Stimulated activated CD4-positive, alpha-beta T cell treated with anti-CD3 and anti-CD28 coated beads, Interleukin-2, amount 100 ng/mL, for 4 hours (primary cell): ENCODE results near the gene STX3.
"Not testable (repeated sequence)": the region's sequence is repeated elsewhere in the genome, so short reads cannot be mapped to it uniquely, and the experiment has no call there.

ENCODE experiments used
- DNase-seq: peaks from one replicate; pipeline ENCODE4 v3.0.0-alpha.2; 2020; ENCODE audit warnings: low read depth

The STX3 gene

DNA sequence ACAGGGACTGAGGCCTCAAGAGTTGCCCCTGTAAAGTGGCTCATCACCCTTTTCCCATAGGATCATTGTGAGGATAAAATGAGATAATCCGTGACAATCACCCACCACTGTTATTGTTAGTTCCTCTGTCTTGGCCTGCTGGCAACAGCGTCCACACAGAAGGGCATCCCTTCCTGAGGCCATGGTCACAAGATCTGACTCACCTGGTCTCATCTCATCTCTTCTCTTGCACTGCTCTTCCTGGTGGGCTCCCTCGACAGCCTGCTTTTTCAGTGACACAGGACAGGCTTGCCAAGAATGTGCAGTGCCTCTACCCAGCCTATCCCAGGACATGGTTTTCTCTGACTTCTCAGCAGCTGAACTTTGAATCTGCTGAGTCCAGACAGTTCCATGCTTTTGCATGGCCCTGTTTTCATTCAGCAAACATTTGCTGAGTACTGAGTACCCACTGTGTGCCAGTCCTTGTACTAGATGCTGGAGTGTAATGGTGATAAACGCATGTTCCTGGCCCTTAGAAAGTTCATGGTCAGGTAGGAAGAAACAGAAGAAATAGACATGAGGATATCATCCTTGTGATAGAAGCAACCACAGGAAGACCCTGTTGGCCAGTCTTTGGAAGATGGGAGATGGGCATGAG, 3.3 kb downstream of the STX3 start:
- DNase-seq: no peak

- DNase-seq: no peak
Measured at GRCh38 chr11:59759900-59760299, 4.7 kb downstream of the STX3 start.

GRCh38 chr11:59760771-59761170, 5.6 kb downstream of the STX3 start:
- DNase-seq: no peak

GRCh38 chr11:59761993-59762392, 6.8 kb downstream of the STX3 start:
- no peak for DNase-seq

GRCh38 chr11:59765068-59765735, 10.0 kb downstream of the STX3 start:
- no peak for DNase-seq

DNA sequence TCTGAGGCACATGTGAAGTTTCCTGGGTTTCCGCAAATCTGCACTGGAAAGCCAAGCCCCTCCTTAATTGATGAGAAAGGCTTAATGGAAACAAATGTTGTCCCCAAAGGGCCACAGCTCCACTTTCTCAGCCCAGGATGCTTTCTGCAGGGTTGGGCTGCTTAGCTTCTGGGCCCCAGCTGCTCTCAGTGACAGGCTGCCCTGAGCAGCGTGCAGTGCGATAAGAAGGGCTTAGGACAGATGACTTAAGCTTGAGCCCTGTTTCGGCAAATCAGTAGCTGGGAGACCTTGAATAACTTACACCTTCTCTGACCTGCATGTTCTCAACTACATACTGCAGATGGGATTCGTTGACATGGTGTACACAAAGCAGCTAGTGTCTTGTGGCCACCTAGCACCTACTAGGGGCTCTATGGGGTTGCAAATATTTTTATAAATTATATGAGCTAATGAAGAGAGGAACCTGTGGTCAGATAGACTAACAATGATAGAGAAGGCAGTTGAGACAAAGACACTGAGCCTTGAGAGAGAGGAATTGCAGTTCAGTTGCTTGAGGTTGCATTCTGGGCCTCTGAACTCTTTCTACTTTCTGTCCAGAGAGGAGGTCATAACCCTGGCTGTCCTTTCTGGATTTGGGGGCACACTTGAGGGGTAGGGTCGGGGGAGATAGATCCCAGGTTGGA, 11.5 kb downstream of the STX3 start:
- no peak for DNase-seq

DNA sequence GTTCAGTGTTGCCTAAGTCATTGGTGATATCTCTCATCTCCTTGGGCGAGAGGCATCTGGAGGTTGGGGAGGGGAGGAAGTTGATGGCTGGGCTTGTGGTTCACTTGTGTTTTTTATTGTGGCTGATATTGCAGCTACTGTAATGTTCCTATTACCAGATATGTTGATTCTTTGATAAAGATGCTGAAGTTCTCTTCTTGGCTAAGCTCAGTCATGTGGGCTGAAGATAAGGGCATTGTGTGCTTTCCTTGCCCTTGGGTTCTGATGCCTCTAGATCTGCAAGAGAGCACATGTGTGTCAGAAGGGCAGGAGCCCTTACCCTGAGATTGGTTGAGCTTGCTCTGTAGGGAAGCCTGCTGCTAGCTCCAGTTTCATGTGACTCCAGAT, 12.0 kb downstream of the STX3 start:
- DNase-seq: no peak

GRCh38 chr11:59769111-59769510, 13.9 kb downstream of the STX3 start:
- DNase-seq: no peak

DNA sequence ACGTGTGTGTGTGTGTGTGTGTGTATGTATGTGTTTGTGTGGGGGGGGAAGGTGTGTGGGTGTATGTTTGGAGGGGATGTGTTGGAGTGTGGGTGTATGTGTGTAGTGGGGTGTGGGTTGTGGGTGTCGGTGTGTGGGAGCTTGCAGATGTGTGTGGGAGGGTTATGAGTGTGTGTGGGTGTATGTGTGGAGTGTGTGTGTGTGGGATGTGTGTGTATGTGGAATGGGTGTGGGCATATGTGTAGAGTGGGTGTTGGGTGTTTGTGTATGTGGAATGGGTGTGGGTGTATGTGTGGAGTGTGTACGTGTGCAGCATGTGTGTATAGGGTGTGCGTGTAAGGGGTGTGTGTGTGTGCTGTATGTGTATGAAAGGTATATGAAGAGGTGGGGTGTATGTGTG, 14.7 kb downstream of the STX3 start:
- DNase-seq: no peak

GRCh38 chr11:59770319-59770718, 15.1 kb downstream of the STX3 start:
- DNase-seq: no peak

GRCh38 chr11:59770869-59771268, 15.7 kb downstream of the STX3 start:
- no peak for DNase-seq

- DNase-seq: no peak
Measured at GRCh38 chr11:59771605-59772004, 16.4 kb downstream of the STX3 start.

DNA sequence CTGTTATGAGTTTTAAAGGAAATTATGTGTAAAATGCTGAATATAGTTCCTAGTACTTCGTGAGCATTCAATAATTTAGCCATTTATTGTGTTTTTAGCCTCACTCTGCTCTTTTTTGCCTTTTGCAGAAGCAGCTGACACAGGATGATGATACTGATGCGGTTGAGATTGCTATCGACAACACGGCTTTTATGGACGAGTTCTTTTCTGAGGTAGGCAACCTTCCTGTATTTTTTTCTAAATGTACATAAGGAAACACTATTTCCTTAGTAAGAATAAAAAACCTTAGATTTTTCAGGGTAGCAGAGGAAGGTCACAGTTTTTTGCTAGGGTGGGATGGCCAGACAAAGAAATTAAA, 17.9 kb downstream of the STX3 start:
- DNase-seq: no peak

- no peak for DNase-seq
Measured at GRCh38 chr11:59776210-59777066, 21.3 kb downstream of the STX3 start.

- no peak for DNase-seq
Measured at GRCh38 chr11:59777104-59777503, 21.9 kb downstream of the STX3 start.

DNA sequence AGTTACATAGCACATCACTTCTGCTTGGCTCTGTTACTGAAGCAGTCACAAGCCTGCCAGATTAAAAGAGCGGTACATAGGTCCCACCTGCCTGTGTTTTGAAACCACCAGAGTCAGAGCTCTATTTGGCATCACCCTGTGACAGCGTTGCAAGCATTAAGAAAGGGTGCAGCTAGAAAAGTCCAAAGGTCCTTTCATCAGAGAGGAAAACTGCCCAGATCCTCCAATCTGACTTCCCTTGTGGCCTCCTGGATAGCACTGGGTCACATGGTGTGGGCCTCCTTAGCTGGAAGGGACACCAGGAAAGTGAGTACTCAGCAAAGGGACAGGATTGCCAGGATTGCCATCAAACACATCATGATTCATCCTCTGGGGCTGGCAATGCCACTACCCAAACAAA, 22.9 kb downstream of the STX3 start:
- DNase-seq: no peak

DNA sequence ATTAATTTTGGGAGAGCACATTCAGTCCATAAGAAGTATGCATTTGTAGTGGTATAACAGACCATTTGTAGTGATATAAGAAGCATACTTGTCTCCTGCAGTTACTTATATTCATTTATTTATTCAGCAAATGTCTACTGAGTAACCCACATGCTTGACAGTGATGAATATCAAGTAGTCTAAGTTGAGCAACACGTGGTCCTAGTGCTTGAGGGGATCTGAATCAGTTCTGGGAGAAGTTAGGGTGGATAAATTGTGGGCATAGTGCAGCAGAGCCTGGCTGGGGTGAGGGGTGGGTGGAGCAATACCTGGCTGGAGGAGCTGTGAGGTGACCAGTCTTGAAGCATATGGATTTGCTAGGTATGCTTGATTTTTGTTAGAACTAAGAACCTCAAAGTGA, 24.3 kb downstream of the STX3 start:
- DNase-seq: no peak

GRCh38 chr11:59782080-59782479, 26.9 kb downstream of the STX3 start:
- DNase-seq: no peak

DNA sequence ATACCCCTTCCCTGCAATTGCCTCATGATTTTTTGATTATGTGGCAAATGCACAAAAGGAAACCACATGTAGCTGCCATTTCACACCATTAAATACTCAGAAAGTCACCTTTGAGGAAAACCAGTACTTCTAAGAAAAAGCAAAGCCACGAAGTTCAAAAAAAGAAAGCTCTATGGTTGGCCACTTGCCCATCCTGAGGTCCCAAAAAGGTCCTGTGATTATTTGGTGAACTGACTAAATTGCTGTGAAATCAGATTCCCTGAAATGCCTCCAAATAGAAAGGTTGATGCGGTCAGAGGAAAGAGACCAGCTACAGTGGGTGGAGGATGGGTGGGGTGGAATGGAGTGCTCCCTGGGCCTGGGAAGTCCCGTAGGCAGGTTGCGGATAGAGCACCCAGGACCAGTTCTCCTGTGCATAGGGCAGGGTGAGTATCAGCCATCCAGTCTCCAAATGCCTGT, 28.5 kb downstream of the STX3 start:
- no peak for DNase-seq

- not testable (repeated sequence) for DNase-seq
Measured at GRCh38 chr11:59784441-59784840, 29.3 kb downstream of the STX3 start.

DNA sequence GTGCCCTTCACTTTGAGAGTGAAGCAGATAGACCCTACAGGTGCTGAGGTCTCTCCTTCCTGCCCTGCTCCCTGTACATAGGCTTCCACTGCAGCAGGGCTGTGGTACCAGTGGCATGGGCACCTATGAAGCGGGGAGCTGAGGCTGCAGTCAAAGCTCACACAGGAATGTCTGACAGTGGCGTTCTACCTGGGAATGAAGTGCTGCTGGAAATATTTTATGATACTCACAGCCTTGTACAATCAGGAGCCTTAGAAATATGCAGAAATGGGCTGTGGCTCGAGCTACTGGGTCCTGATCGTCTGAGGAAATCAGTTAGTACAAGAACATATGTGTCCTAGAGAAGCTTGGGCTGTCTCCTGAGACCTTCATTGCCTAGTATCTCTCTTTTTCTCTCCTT, 30.6 kb downstream of the STX3 start:
- no peak for DNase-seq

GRCh38 chr11:59787255-59787588, 32.0 kb downstream of the STX3 start:
- no peak for DNase-seq

DNA sequence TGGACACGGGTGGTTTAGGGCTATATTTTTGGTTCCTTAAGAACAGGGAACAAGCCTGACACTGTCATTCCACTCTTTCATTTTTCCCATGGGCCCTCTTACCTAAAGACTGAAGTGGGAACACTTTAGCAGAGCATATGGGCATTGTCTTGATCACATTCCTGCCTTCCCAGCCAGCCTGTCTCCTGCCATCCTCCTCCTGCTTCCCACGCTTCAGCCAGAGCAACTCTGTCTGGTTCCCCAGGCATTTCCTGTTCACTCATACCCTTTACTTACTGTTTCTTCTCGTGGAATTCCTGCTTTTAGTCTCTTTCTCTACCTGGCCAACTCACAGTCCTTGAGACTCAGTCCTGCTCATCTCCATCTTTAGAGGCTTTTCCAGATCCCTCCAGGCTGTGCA, 32.6 kb downstream of the STX3 start:
- DNase-seq: no peak
